Measurements from ENCODE around the gene GLCE.

The GLCE gene

DNA sequence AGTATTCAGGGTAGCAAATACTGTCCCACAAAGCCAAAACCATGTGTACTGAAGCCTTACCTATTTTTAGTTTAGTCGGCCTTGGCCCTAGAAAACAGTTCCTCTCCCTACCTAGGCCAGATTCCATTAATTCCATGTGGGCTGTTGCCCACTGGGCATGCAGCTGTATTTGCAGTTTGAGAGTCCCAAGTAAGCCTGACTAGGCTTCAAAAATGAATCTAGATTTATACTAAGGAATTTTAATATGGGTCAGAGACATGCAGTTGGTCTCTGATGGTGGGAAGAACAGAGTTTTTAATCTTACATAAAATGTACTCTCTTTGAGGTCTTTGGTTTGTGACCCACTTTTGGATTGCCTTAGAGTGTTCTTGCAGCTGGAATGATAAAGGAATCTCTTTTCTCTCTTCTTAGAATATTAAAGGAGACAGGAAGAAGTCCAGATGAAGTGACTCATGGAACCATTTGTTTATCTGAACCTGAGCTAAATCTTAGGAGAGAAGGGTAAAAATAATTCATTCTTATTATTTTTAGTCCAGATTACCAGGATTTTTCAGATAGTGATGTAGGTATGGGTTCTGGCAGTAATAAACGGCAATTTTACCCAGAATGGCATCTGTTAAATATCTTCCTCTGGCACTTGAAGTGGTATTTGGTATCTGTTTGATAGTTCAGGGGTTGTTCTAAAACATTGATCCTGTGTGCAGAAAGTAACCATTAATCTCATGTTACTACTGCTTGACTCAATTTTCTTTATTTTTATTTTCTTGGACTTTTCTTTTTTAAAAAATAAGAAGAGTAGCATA, 33.8 kb downstream of the GLCE start:
- in situ Hi-C loops (cut with HindIII; ENCODE audit: low sequenced_read_pairs), result no loop called here

GRCh38 chr15:69194854-69195253, 34.4 kb downstream of the GLCE start:
- in situ Hi-C loops (cut with HindIII; ENCODE audit: low sequenced_read_pairs), result loop anchor here (5.0 kb wide), 1 partner anchor 43 kb away; no protein-coding TSS in a partner anchor

- in situ Hi-C loops (cut with HindIII; ENCODE audit: low sequenced_read_pairs), result no loop called here
Observed at GRCh38 chr15:69200832-69201745, 40.7 kb downstream of the GLCE start.

DNA sequence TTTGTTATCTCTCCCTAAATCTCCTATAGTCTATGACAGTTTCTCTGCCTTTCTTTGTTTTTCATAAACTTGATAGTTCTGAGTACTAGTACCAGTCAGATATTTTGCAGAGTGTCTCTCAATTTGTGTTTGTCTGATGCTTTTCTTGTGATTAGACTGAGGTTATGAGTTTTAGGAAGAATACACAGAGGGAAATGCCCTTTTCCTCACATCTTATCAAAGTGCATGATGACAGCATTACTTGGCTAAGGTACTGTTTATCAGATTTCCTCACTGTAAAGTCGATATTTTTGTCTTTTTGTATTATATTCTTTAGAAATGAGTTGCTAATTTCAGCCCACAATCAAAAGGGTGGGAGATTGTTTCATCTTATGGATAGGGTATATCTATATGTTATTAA, 45.6 kb downstream of the GLCE start:
- in situ Hi-C loops (cut with HindIII; ENCODE audit: low sequenced_read_pairs), result no loop called here

DNA sequence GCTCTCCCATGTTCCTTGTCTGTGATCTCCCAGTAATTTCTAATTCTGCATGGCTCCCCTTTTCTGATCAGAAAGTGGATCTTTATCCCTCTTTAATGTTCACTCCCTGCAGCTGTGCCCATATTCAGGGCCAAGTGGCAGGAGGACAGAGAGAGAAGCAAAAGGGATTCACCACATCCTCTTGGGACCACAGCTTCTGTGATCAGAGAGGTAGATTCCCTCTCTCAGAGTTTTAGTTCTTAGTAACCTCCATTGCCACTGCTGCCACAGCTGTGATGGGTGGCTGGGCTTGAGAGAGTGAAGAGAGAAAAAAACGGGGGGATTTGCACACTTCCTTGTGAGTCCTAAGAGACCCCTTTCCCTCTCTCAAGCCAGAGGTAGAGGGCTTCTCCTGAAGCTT, 49.2 kb downstream of the GLCE start:
- in situ Hi-C loops (cut with HindIII; ENCODE audit: low sequenced_read_pairs), result no loop called here

GRCh38 chr15:69210574-69210973, 50.1 kb downstream of the GLCE start:
- in situ Hi-C loops (cut with HindIII; ENCODE audit: low sequenced_read_pairs), result no loop called here

GRCh38 chr15:69213786-69214185, 53.4 kb downstream of the GLCE start:
- in situ Hi-C loops (cut with HindIII; ENCODE audit: low sequenced_read_pairs), result no loop called here

DNA sequence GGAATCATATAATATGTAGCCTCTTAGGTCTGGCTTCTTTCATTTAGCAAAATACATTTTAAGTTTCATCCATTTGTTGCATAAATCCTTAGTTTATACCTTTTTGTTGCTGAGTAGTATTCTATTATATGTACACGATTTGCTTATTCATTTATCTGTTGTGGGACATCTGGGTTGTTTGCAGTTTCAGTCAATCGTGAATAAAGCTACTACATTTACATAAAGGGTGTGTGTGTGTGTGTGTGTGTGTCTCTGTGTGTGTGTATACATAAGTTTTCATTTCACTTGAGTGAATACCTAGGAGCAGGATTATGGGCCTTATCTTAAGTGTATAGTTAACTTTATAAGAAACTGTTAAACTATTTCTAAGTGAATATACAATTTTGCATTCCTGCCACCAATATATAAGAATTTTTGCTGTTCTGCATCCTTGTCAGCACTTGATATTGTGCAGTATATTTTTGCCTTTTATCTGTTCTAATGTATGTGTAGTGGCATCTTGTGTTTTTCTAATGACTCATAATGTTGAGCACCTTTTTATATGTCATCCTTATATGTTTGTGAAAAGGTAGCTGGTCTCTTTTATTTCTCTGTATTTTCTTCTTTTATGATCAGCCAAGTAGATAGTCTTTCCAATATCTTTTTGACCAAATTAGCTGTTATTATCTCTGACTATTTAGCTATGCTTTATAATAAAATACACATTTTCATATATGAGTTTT, 55.0 kb downstream of the GLCE start:
- in situ Hi-C loops (cut with HindIII; ENCODE audit: low sequenced_read_pairs), result no loop called here

GRCh38 chr15:69217381-69217780, 56.9 kb downstream of the GLCE start:
- in situ Hi-C loops (cut with HindIII; ENCODE audit: low sequenced_read_pairs), result no loop called here

DNA sequence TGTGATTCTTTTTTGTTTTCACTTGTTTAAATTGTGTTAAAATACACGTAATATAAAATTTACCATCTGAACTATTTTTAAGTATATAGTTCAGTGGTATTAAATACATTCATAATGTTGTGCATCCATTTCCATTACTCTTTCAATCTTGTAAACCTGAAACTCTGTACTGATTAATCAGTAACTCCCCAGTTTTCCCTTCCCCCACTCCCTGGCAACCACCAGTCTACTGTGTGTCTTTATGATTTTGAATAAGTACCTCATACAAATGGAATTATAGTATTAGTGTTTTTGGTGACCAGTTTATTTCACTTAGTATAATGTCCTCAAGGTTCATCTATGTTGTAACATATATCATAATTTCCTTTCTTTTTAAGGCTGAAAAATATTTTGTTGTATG, 59.3 kb downstream of the GLCE start:
- in situ Hi-C loops (cut with HindIII; ENCODE audit: low sequenced_read_pairs), result no loop called here

DNA sequence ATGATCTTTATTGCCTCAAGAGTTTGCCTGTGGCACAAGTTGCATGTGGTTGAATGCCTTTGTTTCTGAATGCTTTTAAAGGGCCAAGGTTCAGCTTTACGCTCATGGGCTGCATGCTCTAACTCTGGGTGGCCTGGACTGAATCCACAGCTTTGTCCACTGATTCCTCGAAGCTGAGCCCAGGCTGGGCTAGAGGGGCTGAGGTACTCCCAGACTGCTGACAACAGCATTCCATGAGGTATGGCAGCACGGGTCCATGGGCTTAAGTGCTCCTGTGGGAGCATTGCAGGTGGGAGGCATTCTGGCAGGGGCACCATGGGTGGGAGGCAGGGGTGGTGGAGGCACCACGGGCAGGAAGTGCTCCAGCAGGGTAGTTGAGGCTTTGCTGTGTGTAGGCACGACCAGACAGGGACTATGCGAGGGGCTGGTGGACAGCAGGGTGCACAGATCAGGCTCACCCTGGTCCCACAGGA, 61.6 kb downstream of the GLCE start:
- in situ Hi-C loops (cut with HindIII; ENCODE audit: low sequenced_read_pairs), result no loop called here

DNA sequence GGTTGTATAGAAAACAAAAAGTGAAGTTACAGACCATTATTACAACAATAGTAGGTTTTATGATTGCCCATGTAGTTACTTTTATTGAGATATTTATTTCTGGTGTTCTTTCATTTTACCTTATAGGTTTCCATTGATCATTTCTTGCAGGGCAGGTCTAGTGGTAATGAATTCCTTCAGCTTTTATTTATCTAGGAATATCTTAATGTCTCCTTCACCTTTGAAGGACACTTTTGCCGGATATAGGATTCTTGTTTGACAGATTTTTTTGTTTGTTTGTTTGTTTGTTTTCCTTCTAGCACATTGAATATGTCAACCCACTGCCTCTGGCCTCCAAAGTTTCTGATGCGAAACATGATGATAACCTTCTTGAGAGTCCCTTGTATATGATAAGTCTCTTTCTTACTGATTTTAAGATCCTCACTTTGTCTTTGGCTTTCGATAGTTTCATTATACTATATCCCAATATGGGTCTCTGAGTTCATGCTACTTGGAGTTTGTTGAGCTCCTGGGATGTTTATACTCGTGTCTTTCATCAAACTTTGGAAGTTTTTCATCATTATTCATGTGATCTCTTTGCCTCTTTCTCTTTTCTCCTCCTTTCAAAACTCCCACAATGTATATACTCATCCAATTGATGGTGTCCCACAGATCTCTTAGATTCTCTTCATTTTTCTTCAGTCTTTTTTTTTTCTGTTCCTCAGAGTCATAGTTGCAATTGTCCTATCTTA, 62.8 kb downstream of the GLCE start:
- in situ Hi-C loops (cut with HindIII; ENCODE audit: low sequenced_read_pairs), result no loop called here

GRCh38 chr15:69224383-69224782, 63.9 kb downstream of the GLCE start:
- in situ Hi-C loops (cut with HindIII; ENCODE audit: low sequenced_read_pairs), result no loop called here

GRCh38 chr15:69225355-69226022, 65.1 kb downstream of the GLCE start:
- in situ Hi-C loops (cut with HindIII; ENCODE audit: low sequenced_read_pairs), result no loop called here

- in situ Hi-C loops (cut with HindIII; ENCODE audit: low sequenced_read_pairs), result no loop called here
Observed at GRCh38 chr15:69226023-69226355, 65.6 kb downstream of the GLCE start.

DNA sequence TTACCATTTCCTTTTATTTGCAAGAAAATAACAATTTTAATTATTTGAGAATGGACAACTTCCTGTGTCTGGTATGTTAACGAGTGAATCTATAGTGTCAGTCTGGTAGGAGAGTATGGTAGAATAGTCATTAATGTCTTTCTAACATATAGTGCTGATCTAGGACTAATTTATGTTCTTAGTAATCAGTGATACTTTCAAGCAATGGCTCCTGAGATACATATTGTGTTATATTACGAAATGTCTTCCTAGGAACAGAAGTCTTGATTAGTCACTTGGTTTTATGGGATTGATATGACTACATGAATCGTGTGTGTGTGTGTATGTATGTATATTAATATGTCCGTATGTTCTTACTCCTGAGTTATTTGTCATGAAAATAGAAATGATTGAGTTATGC, 71.7 kb downstream of the GLCE start:
- in situ Hi-C loops (cut with HindIII; ENCODE audit: low sequenced_read_pairs), result no loop called here

DNA sequence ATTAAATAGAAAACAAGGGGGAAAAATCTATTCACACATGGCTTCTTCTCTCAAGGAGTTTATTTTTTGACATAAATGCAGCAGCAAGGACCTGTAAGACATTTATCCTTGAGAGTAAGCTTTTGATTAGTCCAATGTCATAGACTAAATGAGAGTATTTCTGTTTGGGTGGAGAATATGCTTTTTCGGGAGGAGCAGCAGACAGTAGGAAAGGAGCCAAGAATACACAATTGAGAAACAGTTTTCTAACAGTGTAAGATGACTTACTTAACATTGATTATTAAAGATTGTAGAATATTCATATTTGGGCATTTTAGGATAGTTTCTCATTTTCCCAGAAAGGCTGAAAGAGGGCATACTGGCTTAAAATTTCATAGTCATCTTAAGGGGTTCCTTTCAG, 72.3 kb downstream of the GLCE start:
- in situ Hi-C loops (cut with HindIII; ENCODE audit: low sequenced_read_pairs), result no loop called here

GRCh38 chr15:69234676-69235075, 74.2 kb downstream of the GLCE start:
- in situ Hi-C loops (cut with HindIII; ENCODE audit: low sequenced_read_pairs), result no loop called here

- in situ Hi-C loops (cut with HindIII; ENCODE audit: low sequenced_read_pairs), result no loop called here
Observed at GRCh38 chr15:69236505-69236904, 76.1 kb downstream of the GLCE start.

DNA sequence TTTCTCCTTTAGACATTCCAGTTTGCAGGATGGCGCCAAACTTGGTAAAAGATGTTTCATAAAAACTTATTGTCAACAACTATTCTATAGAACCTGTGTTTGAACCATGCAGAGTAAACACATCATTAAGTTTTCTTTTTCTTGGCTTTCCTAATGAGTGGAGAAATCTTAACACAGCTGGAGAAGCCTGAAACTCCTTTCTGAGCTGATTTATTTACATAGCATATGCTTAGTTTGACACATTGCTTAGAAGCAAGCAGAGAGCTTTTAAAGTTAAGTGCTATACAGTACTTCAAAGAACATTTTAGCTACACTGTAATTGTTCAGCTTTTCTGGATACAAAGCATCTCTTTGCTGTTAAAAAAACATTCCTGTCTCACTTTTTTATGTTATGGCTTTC, 77.3 kb downstream of the GLCE start:
- in situ Hi-C loops (cut with HindIII; ENCODE audit: low sequenced_read_pairs), result no loop called here
